Aortic smooth muscle cell (primary cell): Measurements from ENCODE around the gene METTL17. TPM values are rescaled to one million over a fixed set of nuclear protein-coding genes. Genes with fewer than 3 reads are reported as not detected.

Experiments
- total RNA-seq: library from RNA; depleted of rRNA; stranded (reverse); fragments of >200 nt; gene quantifications from 2 replicates; pipeline ENCODE4 v1.2.3, GENCODE V29; 2014

The METTL17 gene
- 23.1 and 23.2 TPM in 2 replicates for total RNA-seq

DNA sequence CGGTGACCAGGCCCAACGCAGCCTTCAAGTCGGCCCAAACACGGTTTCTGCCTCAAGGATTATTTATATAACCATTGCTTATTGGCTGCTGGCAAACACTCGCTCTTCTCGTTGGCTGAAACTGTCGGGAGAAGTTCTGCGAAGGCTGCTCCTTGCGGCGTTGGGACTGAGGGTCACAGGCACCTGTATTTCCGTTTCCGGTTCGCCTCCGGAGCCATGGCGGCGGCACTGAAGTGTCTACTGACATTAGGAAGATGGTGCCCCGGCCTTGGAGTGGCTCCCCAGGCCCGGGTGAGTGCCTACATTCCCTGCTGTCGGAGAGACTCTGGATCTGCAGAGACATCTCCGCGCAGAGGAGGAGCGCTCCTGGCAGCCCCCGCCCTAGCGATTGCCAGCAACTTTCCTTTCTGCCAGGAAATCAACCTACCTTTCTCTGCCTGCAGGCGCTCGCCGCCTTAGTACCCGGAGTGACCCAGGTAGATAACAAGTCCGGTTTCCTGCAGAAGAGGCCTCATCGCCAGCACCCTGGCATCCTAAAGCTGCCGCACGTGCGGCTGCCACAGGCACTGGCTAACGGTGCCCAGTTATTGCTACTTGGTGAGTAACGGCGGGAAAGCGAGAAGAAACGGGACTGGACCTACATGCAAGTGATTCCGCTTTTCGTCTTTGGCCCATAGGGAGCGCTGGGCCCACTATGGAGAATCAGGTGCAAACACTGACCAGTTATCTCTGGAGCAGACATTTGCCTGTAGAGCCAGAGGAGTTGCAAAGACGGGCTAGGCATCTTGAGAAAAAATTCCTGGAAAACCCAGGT, at the start of gene METTL17:
METTL17 (plus strand) TSS at position 194 of the 814 bp plus-strand sequence; CDS start at position 217, 23 bp downstream.

DNA sequence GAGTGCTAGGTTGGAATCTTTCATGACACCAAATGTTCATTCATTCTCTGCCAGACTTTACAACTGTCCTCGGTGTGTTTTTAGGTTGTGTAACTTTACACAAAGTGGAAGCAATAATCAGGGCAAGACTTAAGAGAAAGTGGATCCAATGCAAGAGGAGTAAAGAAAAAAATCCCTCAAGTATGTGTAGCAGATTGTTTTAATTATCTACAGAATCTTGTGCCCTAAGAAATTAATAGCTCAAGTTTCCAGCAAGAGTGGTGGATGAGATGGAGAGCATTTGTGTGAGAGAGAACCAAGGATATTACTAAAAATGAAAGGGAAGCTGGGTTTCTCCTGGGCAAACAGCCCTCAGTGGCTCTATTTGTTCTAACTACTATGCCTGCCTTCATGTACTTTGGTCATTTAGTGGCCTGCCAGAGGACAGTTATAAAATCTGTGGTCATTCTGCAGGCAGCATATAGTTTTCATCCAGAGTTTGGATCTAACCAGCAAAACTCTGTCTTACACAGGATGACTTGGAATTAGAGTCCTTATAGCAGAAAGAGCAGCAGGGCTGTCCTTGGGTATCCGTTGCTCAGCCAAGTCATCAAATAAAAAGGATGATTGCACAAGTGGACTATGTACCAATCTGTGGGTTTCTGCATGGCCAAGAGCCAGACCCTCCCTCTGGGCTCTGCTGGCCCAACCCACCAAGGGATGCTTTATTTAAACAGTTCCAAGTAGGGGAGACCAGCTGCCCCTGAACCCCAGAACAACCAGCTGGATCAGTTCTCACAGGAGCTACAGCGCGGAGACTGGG, 34.8 kb upstream of the METTL17 start, which contains the start of gene RNASE2:
RNASE2 (plus strand) TSS at position 752 of the 802 bp plus-strand sequence. CDS start 285 bp downstream, outside the sequence.

GRCh38 chr14:20998674-20999366, 9.0 kb downstream of the METTL17 start, which contains the start of gene SLC39A2:
TSS of gene SLC39A2 (plus strand) at chr14:20999293. CDS start at chr14:20999447, 154 bp downstream.

GRCh38 chr14:21024585-21025370, 35.0 kb downstream of the METTL17 start, which contains the start of gene NDRG2:
TSS of gene NDRG2 (minus strand) at chr14:21025061. CDS start at chr14:21023315, 1,746 bp downstream.

GRCh38 chr14:21029917-21030316, 40.1 kb downstream of the METTL17 start, which contains the start of gene TPPP2:
TSS of gene TPPP2 (plus strand) at chr14:21030217. CDS start at chr14:21030582, 365 bp downstream.

GRCh38 chr14:21034707-21035106, 44.9 kb downstream of the METTL17 start, which contains the start of gene RNASE13:
TSS of gene RNASE13 (minus strand) at chr14:21034807. CDS start at chr14:21034288, 519 bp downstream.

DNA sequence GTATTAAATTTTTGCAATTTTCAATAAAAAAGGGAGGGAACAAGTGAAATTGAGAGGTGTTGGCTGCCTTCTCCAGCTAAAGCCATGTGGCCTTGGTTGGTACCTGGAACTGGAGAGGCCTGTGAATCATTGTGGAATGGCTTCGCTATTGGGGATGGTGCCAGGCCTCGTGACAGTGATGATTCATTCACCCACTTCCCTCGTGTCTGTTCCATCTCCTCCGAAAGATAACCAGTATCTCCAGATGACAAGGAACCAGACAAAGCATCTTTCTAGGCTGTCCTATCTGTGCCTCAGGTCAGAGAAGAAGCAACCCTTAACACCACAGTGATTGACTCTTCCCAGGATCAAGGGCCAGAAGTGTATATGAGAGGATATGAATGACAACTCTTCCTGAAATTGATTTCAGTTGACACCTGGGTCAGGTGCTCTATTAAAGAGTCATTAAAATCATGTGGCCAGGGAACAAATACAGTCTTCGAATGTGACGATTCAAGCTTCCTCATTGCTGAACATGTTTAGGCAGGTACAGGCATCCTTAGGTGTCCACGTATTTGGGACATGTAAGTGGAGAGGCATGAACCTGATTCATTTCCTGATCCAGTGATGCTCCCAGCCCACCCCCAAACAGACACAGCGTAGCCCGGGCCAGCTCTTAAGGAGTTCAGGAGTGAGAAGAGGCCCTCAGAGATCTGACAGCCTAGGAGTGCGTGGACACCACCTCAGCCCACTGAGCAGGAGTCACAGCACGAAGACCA, 52.1 kb downstream of the METTL17 start, which contains the start of gene RNASE7:
RNASE7 (plus strand) TSS at position 687 of the 758 bp plus-strand sequence. CDS start 631 bp downstream, outside the sequence.

Other genes starting within 250 kb of the METTL17 start
- gene EDDM3A, start 244.1 kb upstream of the METTL17 start, total RNA-seq: not detected in 2 replicates
- gene EDDM3B, start 221.6 kb upstream of the METTL17 start, total RNA-seq: not detected in 2 replicates
- not detected in 2 replicates for gene RNASE6, start 208.7 kb upstream of the METTL17 start, total RNA-seq
- gene RNASE1, start 187.1 kb upstream of the METTL17 start, total RNA-seq: 3.6 and 7.1 TPM in 2 replicates
- gene RNASE3, start 98.6 kb upstream of the METTL17 start, total RNA-seq: not detected in 2 replicates
- not detected in 2 replicates for gene RNASE2, start 34.5 kb upstream of the METTL17 start, total RNA-seq
- gene SLC39A2, start 9.3 kb downstream of the METTL17 start, total RNA-seq: not detected in 2 replicates
- 0.12 and 0.40 TPM in 2 replicates for gene NDRG2, start 35.1 kb downstream of the METTL17 start, total RNA-seq
- gene TPPP2, start 40.2 kb downstream of the METTL17 start, total RNA-seq: not detected in 2 replicates
- not detected in 2 replicates for gene RNASE13, start 44.8 kb downstream of the METTL17 start, total RNA-seq
- not detected in 2 replicates for gene RNASE7, start 52.4 kb downstream of the METTL17 start, total RNA-seq
- not detected in 2 replicates for gene RNASE8, start 67.8 kb downstream of the METTL17 start, total RNA-seq
- 32.0 and 33.3 TPM in 2 replicates for gene ARHGEF40, start 80.3 kb downstream of the METTL17 start, total RNA-seq
- gene ZNF219, start 108.7 kb downstream of the METTL17 start, total RNA-seq: 3.5 and 4.2 TPM in 2 replicates
- gene TMEM253, start 111.1 kb downstream of the METTL17 start, total RNA-seq: 0.12 and 0.26 TPM in 2 replicates
- not detected in 2 replicates for gene OR5AU1, start 166.1 kb downstream of the METTL17 start, total RNA-seq